Ectodermal cell (in vitro differentiated cells): ENCODE measurements around the gene TLL2.

ENCODE experiments used
- H3K27ac ChIP-seq: 2 replicates; pipeline ENCODE4 v1.7.0; 2013; ENCODE audit warnings: mild to moderate bottlenecking, low read depth, low read length; ENCODE audit not compliant: insufficient read depth, poor library complexity, severe bottlenecking
- H3K27me3 ChIP-seq: 2 replicates; pipeline ENCODE4 v1.7.0; 2013; ENCODE audit warnings: mild to moderate bottlenecking, low read length; ENCODE audit not compliant: insufficient read depth, control insufficient read depth, poor library complexity, severe bottlenecking
- H3K36me3 ChIP-seq: one replicate; pipeline ENCODE4 v1.7.0; 2013; ENCODE audit warnings: low read length; ENCODE audit not compliant: control insufficient read depth, insufficient read depth
- H3K4me1 ChIP-seq: one replicate; pipeline ENCODE4 v1.7.0; 2013; ENCODE audit warnings: low read length; ENCODE audit not compliant: control insufficient read depth, insufficient read depth
- H3K4me3 ChIP-seq: 2 replicates; pipeline ENCODE4 v1.7.0; 2013; ENCODE audit warnings: low read depth, low read length, control low read depth; ENCODE audit not compliant: insufficient read depth
- H3K9me3 ChIP-seq: 2 replicates; pipeline ENCODE4 v1.7.0; 2013; ENCODE audit warnings: mild to moderate bottlenecking, low read length, moderate library complexity; ENCODE audit not compliant: control insufficient read depth
- WGBS, 2 experiments: methylation state at CpG; one replicate each; pipeline ENCODE4 v1.1.7; 2013; ENCODE audit warnings: missing lambda C conversion rate in 2 of 2; 5-methylcytosine and 5-hydroxymethylcytosine counted together

TLL2 gene

GRCh38 chr10:96509017-96509641 is 4.6 kb downstream of the TLL2 start:
- no peaks in the 10 kb centered on the region for H3K9me3 ChIP-seq
- H3K27ac ChIP-seq: no peak overlapping the region
- no peaks in the 10 kb centered on the region for H3K36me3 ChIP-seq
- 50 to 54% methylated on average over 3 of the region's 3 CpGs for WGBS, 2 experiments
- H3K27me3 ChIP-seq: peaks cover 26% of the 10 kb centered on the region
- peaks cover 17% of the 10 kb centered on the region for H3K4me1 ChIP-seq
- H3K4me3 ChIP-seq: no peak overlapping the region

GRCh38 chr10:96507044-96507443 is 6.7 kb downstream of the TLL2 start:
- no peaks in the 10 kb centered on the region for H3K9me3 ChIP-seq
- H3K27ac ChIP-seq: no peak overlapping the region
- peaks cover 12% of the 10 kb centered on the region for H3K4me1 ChIP-seq
- peaks cover 8% of the 10 kb centered on the region for H3K27me3 ChIP-seq
- no peaks in the 10 kb centered on the region for H3K36me3 ChIP-seq
- no peak overlapping the region for H3K4me3 ChIP-seq
- WGBS, 2 experiments: 80 to 92% methylated on average over 2 of the region's 2 CpGs

DNA sequence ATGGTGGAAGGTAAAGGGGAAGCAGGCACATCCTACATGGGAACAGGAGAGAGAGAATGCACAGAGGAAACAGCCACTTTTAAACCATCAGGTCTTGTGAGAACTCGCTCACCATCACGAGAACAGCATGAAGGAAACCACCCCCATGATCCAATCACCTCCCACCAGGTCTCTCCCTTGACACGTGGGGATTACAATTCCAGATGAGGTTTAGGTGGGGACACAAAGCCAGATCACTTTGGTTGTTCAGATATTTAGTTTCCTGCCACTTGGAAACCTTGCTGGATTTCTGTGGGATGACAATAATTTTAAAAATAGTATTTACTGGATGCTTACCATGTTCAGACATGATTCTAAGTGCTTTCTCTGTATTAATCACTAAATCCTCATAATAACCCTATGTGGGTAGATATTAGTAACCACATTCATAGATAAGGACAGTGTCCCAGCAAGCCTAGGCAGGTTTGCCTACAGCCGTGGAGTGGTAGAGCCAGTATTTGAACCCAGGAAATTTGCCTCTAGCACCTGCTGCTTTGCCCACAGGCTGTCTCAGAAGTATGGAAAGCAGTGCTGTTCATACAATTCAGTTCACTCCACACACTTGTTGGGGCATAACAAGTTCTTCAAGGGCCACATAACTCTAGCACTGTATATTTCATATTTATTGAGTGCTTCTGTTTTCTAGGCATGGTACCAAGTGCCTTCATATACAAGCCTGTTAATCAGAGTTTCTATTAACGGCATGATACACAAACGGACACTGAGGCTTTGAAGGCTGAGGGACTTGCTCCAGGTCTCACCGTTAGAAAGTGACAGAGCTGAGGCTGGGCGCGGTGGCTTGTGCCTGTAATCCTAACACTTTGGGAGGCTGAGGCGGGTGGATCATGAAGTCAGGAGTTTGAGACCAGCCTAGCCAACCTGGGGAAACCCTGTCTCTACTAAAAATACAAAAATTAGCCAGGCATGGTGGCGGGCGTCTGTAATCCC is 8.3 kb downstream of the TLL2 start:
- WGBS, 2 experiments: 87 to 88% methylated on average over 12 of the region's 12 CpGs
- no peaks in the 10 kb centered on the region for H3K9me3 ChIP-seq

DNA sequence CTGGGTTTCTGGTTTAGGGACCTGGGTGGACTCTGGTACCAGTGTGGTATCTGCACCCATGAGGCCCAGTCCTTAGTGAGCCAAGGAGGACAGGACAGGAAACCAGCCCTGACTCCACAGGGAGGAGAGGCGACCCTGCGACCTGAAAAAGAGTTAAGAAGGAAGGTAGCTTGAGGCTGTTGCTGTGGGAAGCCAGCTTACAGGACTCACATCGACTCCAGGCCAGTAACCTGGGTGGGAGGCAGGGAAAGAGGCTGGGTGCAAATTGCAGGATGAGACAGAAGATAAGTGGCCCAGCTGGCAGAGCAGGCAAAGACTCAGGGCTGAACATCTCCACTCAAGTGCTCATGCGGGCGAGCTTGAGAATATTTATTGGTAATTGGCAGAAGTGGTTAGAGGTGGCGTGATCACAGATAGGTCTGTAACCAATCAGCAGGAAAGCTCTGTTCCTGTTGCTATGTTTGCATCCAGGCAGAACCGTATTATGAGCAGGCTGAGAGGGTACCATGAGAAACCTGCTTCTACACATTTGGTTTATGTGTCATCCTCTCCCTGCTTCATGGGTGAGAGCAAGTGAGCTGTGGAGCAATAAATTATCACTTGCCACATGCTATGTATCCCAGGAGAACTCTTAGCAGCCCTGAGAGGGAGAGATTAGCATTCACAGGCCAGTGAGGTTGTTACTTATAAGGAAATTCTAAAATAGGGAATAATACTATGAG is 11.0 kb downstream of the TLL2 start:
- Histone ChIP-seq H3K27me3 (no peaks in the 10 kb centered on the region), H3K36me3 (no peaks in the 10 kb centered on the region), H3K9me3 (no peaks in the 10 kb centered on the region), H3K4me3 (no peak overlapping the region), H3K4me1 (no peaks in the 10 kb centered on the region), H3K27ac (no peak overlapping the region)
- 94% methylated on average over 7 of the region's 7 CpGs for WGBS, 2 experiments

More for the DNA sequence above, 8.3 kb downstream of the TLL2 start:
- H3K27ac ChIP-seq: no peak overlapping the region
- no peak overlapping the region for H3K4me3 ChIP-seq
- H3K36me3 ChIP-seq: no peaks in the 10 kb centered on the region
- no peaks in the 10 kb centered on the region for H3K27me3 ChIP-seq
- peaks cover 5% of the 10 kb centered on the region for H3K4me1 ChIP-seq

DNA sequence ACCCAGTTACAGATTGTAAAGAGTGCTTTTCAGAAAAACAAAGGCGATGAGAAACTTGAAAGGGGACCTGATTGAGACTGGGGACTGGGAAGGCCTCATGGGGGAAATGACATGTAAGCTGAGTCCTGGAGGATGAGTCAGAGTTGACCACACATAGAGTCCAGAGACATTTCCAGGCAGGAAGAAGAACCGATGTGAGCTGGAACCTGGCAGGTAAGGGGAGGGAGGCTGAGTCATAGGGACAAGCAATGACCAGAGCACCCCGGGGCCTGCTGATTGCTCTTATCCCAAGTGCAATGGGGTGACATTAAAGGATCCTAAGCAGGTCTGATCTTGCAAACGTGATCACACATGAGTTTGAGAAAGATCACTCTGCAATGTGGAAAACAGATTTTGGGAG is 11.7 kb downstream of the TLL2 start:
- Histone ChIP-seq H3K36me3 (no peaks in the 10 kb centered on the region), H3K27ac (no peak overlapping the region), H3K9me3 (no peaks in the 10 kb centered on the region), H3K4me3 (no peak overlapping the region), H3K4me1 (no peaks in the 10 kb centered on the region), H3K27me3 (no peaks in the 10 kb centered on the region)
- 85 to 87% methylated on average over 4 of the region's 4 CpGs for WGBS, 2 experiments

- no peaks in the 10 kb centered on the region for H3K27me3 ChIP-seq
- no peaks in the 10 kb centered on the region for H3K36me3 ChIP-seq
- H3K4me1 ChIP-seq: no peaks in the 10 kb centered on the region
- 82 to 90% methylated on average over 7 of the region's 7 CpGs for WGBS, 2 experiments
- H3K9me3 ChIP-seq: no peaks in the 10 kb centered on the region
- no peak overlapping the region for H3K4me3 ChIP-seq
- no peak overlapping the region for H3K27ac ChIP-seq
Measured at GRCh38 chr10:96500519-96500918, 13.2 kb downstream of the TLL2 start.

DNA sequence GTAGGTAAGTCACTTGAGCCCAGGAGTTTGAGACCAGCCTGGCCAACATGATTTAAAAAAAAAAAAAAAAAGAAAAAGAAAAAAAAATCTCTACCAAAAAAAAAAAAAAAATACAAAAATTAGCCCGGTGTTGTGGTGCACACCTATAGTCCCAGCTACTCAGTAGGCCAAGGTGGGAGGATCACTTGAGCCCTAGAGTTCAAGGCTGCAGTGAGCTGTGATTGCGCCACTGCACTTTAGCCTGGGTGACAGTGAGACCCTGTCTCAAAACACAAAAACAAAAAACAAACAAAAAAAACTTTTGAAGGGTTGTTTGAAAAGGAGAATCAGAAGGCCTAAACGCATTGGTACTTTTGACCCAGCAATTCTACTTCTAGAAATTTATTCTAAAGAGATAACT is 13.7 kb downstream of the TLL2 start:
- Histone ChIP-seq H3K27me3 (no peaks in the 10 kb centered on the region), H3K27ac (no peak overlapping the region), H3K4me3 (no peak overlapping the region), H3K9me3 (no peaks in the 10 kb centered on the region), H3K36me3 (no peaks in the 10 kb centered on the region), H3K4me1 (no peaks in the 10 kb centered on the region)
- 95 to 96% methylated on average over 3 of the region's 3 CpGs for WGBS, 2 experiments

DNA sequence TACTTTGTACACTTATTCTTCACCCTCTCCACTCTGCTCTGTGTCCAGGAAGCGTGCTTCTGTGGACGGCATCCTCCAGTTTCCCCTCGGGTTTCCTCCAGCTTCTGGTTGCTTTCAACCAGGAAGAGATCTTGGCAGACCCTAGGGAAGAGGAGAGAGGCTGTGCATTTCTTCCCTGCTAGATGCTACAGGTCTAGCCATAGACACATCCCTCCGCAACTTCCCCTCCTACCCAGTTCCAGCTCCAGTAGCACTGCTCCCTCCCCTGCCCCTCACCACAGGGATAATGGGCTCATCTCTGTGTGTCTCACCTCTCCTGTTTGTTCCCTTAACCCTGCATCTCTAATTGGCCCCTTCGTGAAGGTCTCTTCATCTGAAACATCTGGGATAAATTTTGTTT is 16.3 kb downstream of the TLL2 start:
- no peaks in the 10 kb centered on the region for H3K9me3 ChIP-seq
- H3K4me1 ChIP-seq: no peaks in the 10 kb centered on the region
- no peaks in the 10 kb centered on the region for H3K36me3 ChIP-seq
- no peak overlapping the region for H3K27ac ChIP-seq
- 81 to 82% methylated on average over 5 of the region's 5 CpGs for WGBS, 2 experiments
- H3K4me3 ChIP-seq: no peak overlapping the region
- no peaks in the 10 kb centered on the region for H3K27me3 ChIP-seq

GRCh38 chr10:96496281-96496925 is 17.3 kb downstream of the TLL2 start:
- Histone ChIP-seq H3K27me3 (no peaks in the 10 kb centered on the region), H3K36me3 (no peaks in the 10 kb centered on the region), H3K9me3 (no peaks in the 10 kb centered on the region), H3K27ac (no peak overlapping the region), H3K4me3 (no peak overlapping the region), H3K4me1 (no peaks in the 10 kb centered on the region)
- WGBS, 2 experiments: 65 to 67% methylated on average over 5 to 6 of the region's 6 CpGs
